ENCODE data around the gene ECEL1.

DNA sequence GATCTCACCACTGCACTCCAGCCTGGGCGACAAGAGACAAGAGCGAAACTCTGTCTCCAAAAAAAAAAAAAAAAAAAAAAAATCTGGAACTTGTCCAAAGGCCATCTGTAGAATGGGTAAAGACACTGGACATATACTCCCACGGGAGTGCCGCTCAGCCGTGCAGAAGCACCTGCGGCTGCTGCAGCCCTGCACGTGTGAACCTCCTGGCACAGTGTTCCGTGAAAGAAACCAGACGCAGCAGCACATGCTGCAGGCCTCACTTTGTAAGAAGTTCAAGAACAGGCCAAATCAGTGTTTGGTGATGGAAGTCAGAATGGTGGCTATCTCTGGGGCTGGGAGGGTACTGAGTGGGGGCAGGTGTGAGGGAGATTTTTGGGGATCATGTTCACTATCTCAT is 44.8 kb upstream of the ECEL1 start:
- TF ChIP-seq, protein P1, sequence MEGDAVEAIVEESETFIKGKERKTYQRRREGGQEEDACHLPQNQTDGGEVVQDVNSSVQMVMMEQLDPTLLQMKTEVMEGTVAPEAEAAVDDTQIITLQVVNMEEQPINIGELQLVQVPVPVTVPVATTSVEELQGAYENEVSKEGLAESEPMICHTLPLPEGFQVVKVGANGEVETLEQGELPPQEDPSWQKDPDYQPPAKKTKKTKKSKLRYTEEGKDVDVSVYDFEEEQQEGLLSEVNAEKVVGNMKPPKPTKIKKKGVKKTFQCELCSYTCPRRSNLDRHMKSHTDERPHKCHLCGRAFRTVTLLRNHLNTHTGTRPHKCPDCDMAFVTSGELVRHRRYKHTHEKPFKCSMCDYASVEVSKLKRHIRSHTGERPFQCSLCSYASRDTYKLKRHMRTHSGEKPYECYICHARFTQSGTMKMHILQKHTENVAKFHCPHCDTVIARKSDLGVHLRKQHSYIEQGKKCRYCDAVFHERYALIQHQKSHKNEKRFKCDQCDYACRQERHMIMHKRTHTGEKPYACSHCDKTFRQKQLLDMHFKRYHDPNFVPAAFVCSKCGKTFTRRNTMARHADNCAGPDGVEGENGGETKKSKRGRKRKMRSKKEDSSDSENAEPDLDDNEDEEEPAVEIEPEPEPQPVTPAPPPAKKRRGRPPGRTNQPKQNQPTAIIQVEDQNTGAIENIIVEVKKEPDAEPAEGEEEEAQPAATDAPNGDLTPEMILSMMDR (conservative IDR thresholded peaks at IDR 0.05; ENCODE audit: low read depth in 2 of 2), result no peak
- no peak for TF ChIP-seq POLR2AphosphoS5 (IDR thresholded peaks at IDR 0.05; ENCODE audit: low read depth)
- no peak for TF ChIP-seq ZNF114 (CRISPR knock-in tag; IDR thresholded peaks at IDR 0.05)
- TF ChIP-seq, protein P2, sequence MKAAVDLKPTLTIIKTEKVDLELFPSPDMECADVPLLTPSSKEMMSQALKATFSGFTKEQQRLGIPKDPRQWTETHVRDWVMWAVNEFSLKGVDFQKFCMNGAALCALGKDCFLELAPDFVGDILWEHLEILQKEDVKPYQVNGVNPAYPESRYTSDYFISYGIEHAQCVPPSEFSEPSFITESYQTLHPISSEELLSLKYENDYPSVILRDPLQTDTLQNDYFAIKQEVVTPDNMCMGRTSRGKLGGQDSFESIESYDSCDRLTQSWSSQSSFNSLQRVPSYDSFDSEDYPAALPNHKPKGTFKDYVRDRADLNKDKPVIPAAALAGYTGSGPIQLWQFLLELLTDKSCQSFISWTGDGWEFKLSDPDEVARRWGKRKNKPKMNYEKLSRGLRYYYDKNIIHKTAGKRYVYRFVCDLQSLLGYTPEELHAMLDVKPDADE (IDR thresholded peaks at IDR 0.05), result no peak
- no peak for TF ChIP-seq EZH2 (IDR thresholded peaks at IDR 0.05; ENCODE audit: low read depth, unreplicated experiment)
- no peak for TF ChIP-seq JUNB (IDR thresholded peaks at IDR 0.05; ENCODE audit: unreplicated experiment)
